ENCODE data around the gene PTS. TPM values are rescaled to one million over a fixed set of nuclear protein-coding genes. Genes with fewer than 3 reads are reported as not detected.
"Not testable (repeated sequence)": the region's sequence is repeated elsewhere in the genome, so short reads cannot be mapped to it uniquely, and the experiment has no call there.

Gene PTS
- total RNA-seq, 2 donors from 2014 or later = 20.1 to 25.7 TPM

DNA sequence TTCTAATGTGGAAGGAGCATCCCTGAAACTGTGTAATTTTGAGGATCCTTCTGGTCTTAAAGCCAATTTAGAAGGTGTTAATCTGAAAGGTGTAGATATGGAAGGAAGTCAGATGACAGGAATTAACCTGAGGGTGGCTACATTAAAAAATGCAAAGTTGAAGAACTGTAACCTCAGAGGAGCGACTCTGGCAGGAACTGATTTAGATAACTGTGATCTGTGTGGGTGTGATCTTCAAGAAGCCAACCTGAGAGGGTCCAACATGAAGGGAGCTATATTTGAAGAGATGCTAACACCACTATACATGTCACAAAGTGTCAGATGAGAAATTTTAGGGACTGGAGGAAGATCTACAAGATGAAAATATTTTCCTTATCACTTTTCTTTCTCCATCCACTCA is 43.4 kb upstream of the PTS start:
- 71% methylated on average over 1 of the region's 1 CpG for WGBS, 2 donors
- Histone ChIP-seq H3K27ac (no peak overlapping the region), H3K27me3 (no peaks in the 10 kb centered on the region), H3K9me3 (no peaks in the 10 kb centered on the region), H3K4me1 (no peaks in the 10 kb centered on the region), H3K4me3 (no peak overlapping the region), H3K36me3 (replicated peaks in 1 of 2; ENCODE audit: insufficient read depth in 1 of 2, low read depth in 2 of 2) (no peaks in the 10 kb centered on the region)
- intact Hi-C loops (cut with DNase I) = no loop called here
- no peak for DNase-seq
- no peak for TF ChIP-seq POLR2A (IDR thresholded peaks at IDR 0.05)
- TF ChIP-seq, protein P1, sequence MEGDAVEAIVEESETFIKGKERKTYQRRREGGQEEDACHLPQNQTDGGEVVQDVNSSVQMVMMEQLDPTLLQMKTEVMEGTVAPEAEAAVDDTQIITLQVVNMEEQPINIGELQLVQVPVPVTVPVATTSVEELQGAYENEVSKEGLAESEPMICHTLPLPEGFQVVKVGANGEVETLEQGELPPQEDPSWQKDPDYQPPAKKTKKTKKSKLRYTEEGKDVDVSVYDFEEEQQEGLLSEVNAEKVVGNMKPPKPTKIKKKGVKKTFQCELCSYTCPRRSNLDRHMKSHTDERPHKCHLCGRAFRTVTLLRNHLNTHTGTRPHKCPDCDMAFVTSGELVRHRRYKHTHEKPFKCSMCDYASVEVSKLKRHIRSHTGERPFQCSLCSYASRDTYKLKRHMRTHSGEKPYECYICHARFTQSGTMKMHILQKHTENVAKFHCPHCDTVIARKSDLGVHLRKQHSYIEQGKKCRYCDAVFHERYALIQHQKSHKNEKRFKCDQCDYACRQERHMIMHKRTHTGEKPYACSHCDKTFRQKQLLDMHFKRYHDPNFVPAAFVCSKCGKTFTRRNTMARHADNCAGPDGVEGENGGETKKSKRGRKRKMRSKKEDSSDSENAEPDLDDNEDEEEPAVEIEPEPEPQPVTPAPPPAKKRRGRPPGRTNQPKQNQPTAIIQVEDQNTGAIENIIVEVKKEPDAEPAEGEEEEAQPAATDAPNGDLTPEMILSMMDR (IDR thresholded peaks at IDR 0.05) = no peak
- ATAC-seq = no peak

DNA sequence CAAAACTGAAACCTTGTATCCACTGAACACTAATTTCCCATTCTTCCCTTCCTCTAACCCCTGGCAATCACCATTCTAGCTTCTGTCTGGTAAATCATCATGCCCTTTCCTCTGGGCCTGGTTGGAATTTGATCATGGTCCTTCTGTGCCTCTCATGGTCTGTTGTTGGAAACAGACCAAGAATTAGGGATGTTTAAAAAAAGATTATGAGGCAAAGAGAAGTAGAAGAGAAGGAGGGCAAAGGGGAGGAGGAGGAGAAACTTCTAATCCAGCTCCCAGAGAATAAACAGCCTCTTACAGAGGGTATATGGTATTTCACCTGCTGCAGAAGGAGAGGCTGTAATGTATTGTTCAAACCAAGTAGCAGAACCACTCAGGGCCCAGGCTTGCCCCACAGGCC is 40.3 kb upstream of the PTS start:
- no peak for ATAC-seq
- intact Hi-C loops (cut with DNase I) = no loop called here
- H3K27me3 ChIP-seq = no peaks in the 10 kb centered on the region
- H3K36me3 ChIP-seq (replicated peaks in 1 of 2; ENCODE audit: insufficient read depth in 1 of 2, low read depth in 2 of 2) = no peaks in the 10 kb centered on the region
- no peak for TF ChIP-seq POLR2A (IDR thresholded peaks at IDR 0.05)
- TF ChIP-seq, protein P1 (IDR thresholded peaks at IDR 0.05) = no peak
- H3K27ac ChIP-seq = no peak overlapping the region
- DNase-seq = no peak
- H3K9me3 ChIP-seq = no peaks in the 10 kb centered on the region
- H3K4me3 ChIP-seq = no peak overlapping the region
- no peaks in the 10 kb centered on the region for H3K4me1 ChIP-seq

- Histone ChIP-seq H3K36me3 (replicated peaks in 1 of 2; ENCODE audit: insufficient read depth in 1 of 2, low read depth in 2 of 2) (no peaks in the 10 kb centered on the region), H3K27ac (no peak overlapping the region), H3K27me3 (no peaks in the 10 kb centered on the region), H3K9me3 (no peaks in the 10 kb centered on the region), H3K4me3 (no peak overlapping the region), H3K4me1 (no peaks in the 10 kb centered on the region)
- DNase-seq (no peak), ATAC-seq (no peak)
- intact Hi-C loops (cut with DNase I) = no loop called here
- TF ChIP-seq POLR2A (IDR thresholded peaks at IDR 0.05) = no peak
- TF ChIP-seq, protein P1 (IDR thresholded peaks at IDR 0.05) = no peak
Observed at GRCh38 chr11:112186304-112186703, 39.9 kb upstream of the PTS start.

- peak overlapping the region in 3 of 4 donors; percentile 39 to 75 (median 40) for H3K27ac ChIP-seq
- 41 to 53% methylated on average over 11 of the region's 11 CpGs for WGBS, 2 donors
- H3K36me3 ChIP-seq (replicated peaks in 1 of 2; ENCODE audit: insufficient read depth in 1 of 2, low read depth in 2 of 2); intact Hi-C loops (cut with DNase I); H3K27me3 ChIP-seq; H3K4me3 ChIP-seq; H3K4me1 ChIP-seq; H3K9me3 ChIP-seq: not testable (repeated sequence)
- DNase-seq (peak in 1 of 4 donors; percentile 8), ATAC-seq (peak; percentile 64)
Observed at GRCh38 chr11:112195113-112195512, 31.1 kb upstream of the PTS start.

- WGBS, 2 donors = 23 to 39% methylated on average over 2 of the region's 2 CpGs
- DNase-seq (no peak), ATAC-seq (no peak)
- Histone ChIP-seq H3K4me3 (no peak overlapping the region), H3K4me1 (no peaks in the 10 kb centered on the region), H3K9me3 (no peaks in the 10 kb centered on the region), H3K27ac (peak overlapping the region in 1 of 4 donors; percentile 75), H3K36me3 (replicated peaks in 1 of 2; ENCODE audit: insufficient read depth in 1 of 2, low read depth in 2 of 2) (no peaks in the 10 kb centered on the region), H3K27me3 (no peaks in the 10 kb centered on the region)
- TF ChIP-seq, protein P1 (IDR thresholded peaks at IDR 0.05) = no peak
- TF ChIP-seq POLR2A (IDR thresholded peaks at IDR 0.05) = no peak
- intact Hi-C loops (cut with DNase I) = no loop called here
Observed at GRCh38 chr11:112195951-112196351, 30.3 kb upstream of the PTS start.
